GM19467 (cell line): ENCODE measurements around the gene TTC34.

Source experiments
- ATAC-seq: cut with Tn5 transposase; IDR thresholded peaks from one replicate; pipeline ENCODE4 v1.9.1; 2021; ENCODE audit warnings: mild to moderate bottlenecking, moderate library complexity; ENCODE audit not compliant: unreplicated experiment

The TTC34 gene

GRCh38 chr1:2595261-2595811 lies 206.2 kb downstream of the TTC34 start:
- no peak for ATAC-seq

- ATAC-seq: no peak
Measured at GRCh38 chr1:2594641-2595131, 206.8 kb downstream of the TTC34 start.

- ATAC-seq: no peak
Measured at GRCh38 chr1:2594001-2594640, 207.4 kb downstream of the TTC34 start.

DNA sequence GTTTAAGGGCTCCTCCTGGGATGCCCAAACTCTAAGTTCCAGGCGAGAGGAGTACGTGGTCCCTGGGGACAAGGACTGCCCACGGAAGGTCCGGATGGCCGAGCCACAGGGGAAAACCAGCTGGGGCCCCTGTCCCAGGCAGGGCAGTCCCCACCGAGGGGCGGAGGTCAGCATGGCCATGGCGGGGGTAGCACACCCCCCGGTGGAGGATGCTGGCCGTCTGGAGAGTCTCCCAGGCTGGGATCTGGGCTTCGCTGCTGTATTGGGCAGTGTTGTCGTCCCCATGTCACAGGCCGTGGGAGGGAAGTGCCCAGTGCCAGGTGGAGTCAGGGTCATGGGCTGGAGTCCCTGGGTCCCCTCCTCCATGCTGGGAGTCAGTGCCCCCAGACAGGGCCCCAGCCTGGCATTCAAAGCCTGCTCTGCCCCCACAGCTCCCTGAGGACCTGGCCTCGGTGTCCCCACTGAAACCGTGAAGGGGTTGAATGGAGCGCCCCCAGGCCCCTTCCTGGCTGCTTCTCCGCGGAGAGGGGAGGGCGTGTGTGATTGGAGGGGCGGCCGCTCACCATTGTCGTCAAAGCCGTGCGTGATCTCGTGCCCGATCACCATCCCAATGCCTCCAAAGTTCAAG lies 208.1 kb downstream of the TTC34 start:
- ATAC-seq: no peak

GRCh38 chr1:2592672-2593071 lies 208.8 kb downstream of the TTC34 start:
- no peak for ATAC-seq

DNA sequence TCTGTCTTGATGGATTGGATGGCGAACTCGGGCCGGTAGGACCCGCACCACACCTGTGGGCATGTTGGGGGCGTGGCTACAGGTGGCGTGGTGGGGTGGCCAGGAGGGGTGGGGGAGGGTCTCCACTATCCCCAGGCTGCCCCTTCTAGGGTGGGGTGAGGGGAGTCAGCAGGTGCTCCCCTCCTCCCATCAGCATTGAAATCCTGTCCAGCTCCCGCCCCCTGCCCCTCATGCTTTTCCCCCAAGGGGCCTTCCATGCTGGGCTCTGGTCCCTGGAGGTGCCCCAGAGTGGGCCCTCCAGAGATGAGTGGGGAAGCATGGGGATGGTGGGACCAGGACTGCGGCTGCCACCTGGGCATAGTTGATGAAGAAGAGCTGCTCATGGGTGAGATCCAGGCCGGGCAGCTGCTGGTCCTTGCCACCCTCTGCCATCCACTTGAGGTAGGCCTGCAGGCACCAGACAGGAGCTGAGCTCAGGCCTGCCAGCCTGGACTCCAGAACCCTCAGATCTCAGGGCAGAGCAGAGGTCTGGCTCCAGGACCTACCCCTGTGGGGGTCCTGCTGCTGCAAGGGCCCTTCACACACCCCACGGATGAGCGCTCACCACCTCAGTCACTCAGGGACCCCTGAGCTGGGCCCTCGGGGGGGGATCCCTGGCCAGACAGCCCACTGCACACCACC lies 209.8 kb downstream of the TTC34 start:
- no peak for ATAC-seq

- no peak for ATAC-seq
Measured at GRCh38 chr1:2591233-2591580, 210.3 kb downstream of the TTC34 start.

- no peak for ATAC-seq
Measured at GRCh38 chr1:2590233-2591141, 211.0 kb downstream of the TTC34 start.

DNA sequence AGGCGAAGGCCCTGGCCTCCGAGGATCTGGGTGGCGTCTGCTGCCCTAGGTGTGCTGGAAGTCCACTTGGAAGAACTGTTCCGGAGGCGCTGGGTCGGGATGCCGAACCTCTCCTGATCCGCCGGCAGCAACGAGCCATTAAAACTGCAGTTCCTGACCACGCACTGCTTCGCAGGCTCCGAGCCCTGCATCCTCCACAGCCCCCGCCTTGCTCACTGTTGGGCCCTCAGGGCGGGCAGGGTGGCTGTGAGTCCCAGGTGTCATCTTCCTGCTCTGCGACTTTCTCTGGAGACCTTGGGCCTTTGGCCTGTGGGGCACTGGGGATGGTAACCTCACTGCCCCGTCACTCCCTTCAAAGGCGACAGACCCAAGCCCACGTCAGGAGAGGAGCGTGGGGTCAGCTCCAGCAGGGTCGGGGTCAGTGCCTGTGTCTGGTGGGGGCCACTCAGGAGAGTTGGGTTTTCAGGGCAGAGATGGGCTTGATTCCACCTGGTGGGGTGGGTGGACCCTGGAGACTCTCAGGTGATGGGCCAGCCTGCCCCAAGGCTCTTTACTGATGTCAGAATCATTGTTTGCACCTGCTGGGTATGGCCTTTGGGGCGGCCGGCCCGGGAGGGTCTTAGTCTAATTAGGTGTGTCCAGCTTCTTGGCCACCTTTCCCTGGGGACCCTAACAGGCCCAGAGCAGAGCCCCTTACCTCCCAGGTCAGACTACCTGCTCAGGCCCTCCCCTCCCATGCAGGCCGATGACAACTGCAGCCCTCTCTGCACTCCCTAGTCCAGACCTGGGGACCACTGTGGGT lies 211.9 kb downstream of the TTC34 start:
- no peak for ATAC-seq

DNA sequence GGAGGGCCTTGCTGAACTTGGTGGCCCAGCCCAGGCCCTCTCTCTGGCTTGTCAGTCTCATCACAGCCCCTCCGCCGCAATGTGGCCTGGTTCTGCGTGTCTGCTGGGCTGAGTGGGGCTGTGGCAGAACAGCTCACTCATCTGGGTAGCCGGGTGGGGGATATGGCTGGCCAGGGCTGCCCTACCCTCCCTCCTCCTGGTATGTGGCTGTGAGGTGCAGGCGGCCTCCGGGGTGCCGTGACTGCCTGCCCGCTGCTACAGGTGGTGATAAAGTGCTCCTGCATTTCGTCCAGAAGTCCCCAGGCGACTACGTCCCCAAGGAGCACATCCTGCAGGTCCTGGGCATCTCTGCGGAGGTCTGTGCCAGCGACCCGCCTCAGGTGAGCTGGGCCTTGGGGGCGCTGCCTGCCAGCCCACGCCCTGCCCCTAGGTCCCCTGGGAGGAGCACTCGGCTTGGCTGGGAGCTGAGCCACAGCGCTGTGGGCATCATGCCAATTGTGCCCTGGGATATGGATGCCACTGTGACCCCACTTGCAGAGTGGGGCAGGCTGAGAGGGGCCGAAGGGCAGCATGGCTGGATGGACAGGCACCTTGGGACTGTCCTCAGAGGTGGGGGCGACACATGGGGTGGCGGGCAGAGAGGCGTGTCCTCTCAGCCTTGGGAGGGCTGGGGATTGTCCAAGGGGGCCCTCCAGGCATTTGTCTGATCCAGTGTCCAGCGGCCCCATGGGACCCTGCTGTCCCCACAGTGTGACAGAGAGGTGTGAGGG lies 212.6 kb downstream of the TTC34 start:
- ATAC-seq: no peak

DNA sequence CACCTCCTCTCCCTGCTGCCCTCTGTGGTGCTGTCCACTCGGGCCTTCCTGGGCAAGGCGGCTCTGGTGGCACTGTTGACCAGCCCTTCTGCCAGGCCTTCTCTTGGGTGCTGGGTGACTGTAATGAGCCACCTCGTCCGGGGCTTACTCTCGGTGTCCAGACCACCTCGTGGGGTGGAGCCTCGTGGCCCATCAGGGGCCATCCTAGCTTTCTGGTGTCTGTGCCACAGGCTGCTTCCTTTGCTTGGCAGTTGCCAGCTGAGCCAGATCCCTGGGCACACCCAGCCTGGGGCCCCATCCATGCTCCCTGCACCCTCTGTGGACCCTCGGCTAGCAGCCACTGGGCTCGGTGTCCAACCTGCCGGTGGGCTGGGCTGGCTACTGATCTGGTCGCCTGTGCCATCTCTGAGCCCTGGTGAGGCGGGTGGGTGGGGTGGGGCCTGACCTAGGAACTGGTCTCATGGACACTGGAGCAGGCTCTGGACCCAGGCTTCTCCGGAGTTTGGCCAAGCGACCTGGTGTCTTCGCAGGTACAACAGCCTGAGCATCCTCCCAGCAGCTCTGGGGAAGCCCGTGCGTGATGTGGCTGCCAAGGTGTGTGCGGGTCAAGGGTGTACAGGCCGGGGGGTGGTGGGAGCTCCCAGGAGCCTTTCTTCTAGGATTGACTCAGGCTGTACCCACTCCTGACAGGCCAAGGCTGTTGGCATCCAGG lies 213.5 kb downstream of the TTC34 start:
- ATAC-seq: no peak

DNA sequence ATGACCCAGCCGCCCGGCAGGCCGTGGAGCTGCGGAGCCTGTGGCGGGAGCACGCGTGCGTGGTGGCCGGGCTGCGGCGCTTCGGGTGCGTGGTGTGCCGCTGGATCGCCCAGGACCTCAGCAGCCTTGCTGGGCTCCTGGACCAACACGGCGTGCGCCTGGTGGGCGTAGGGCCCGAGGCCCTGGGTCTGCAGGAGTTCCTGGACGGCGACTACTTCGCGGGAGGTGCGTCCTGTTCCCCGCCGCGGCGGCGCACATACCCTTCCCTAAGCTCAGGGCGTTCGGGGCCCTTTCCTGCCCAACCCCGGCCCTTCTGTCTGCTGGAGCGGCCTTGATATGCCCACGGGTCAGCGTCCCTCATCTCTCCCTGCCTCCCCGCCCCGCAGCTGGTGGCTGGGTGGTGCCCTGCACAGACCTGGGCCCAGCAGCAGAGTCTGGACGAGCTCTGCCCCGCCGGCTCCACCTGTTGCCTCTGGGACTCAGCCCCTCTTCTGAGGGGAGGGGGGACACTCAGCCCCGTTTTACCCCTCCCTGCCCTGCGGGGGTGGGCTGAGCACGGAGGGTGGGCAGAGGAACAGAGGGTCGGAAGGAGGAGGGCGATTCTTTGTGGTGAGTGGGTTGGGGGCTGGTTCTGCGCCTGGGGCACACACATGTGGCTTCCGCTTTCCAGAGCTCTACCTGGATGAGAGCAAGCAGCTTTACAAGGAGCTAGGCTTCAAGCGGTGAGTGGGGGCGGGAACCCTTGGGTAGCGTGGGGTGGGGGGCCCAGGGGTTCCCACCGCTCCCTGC lies 214.2 kb downstream of the TTC34 start:
- ATAC-seq: no peak

- ATAC-seq: peak; percentile 69
Measured at GRCh38 chr1:2586154-2587070, 215.1 kb downstream of the TTC34 start, which contains the start of gene PRXL2B. Gene PRXL2B, plus strand, starts transcription at chr1:2586777. Its CDS starts 109 bp downstream, at chr1:2586886.
